ENCODE results near the gene IKBKE. TPM values are rescaled to one million over a fixed set of nuclear protein-coding genes. Genes with fewer than 3 reads are reported as not detected.

The IKBKE gene
- total RNA-seq, 2 experiments from 2014 or later: 64.8 to 72.7 TPM

GRCh38 chr1:206459703-206460102 lies 10.6 kb upstream of the IKBKE start:
- peaks cover 32% of the 10 kb centered on the region for H3K4me1 Mint-ChIP-seq
- H3K9me3 Mint-ChIP-seq (ENCODE audit: low read depth): no peaks in the 10 kb centered on the region
- H3K4me3 Mint-ChIP-seq: no peak overlapping the region
- H3K27ac Mint-ChIP-seq: no peak overlapping the region
- DNase-seq (no peak), ATAC-seq (no peak)
- H3K36me3 Mint-ChIP-seq: peaks cover 12% of the 10 kb centered on the region
- CTCF ChIA-PET: interaction anchor here (0.8 to 5.2 kb wide), 3 partner anchors 11 to 545 kb away, joined by 3 to 26 read pairs (median 9); partner anchors contain the start of gene IKBKE
- no peaks in the 10 kb centered on the region for H3K27me3 Mint-ChIP-seq

- no peak overlapping the region for H3K27ac Mint-ChIP-seq
- no peak for ATAC-seq
Observed at GRCh38 chr1:206460836-206461426, 9.3 kb upstream of the IKBKE start.

GRCh38 chr1:206461602-206462455 lies 8.4 kb upstream of the IKBKE start:
- CTCF ChIA-PET: interaction anchor here (0.5 to 5.2 kb wide), 21 partner anchors 10 to 203 kb away, joined by 3 to 58 read pairs (median 4); partner anchors contain the start of genes EIF2D and IKBKE
- H3K27me3 Mint-ChIP-seq: no peaks in the 10 kb centered on the region
- peaks cover 3% of the 10 kb centered on the region for H3K36me3 Mint-ChIP-seq
- no peaks in the 10 kb centered on the region for H3K9me3 Mint-ChIP-seq (ENCODE audit: low read depth)
- DNase-seq (peak; percentile 86), ATAC-seq (peak; percentile 77)
- H3K27ac Mint-ChIP-seq: no peak overlapping the region
- H3K4me3 Mint-ChIP-seq: no peak overlapping the region
- peaks cover 45% of the 10 kb centered on the region for H3K4me1 Mint-ChIP-seq

More at GRCh38 chr1:206460836-206461426, 9.3 kb upstream of the IKBKE start:
- no peaks in the 10 kb centered on the region for H3K9me3 Mint-ChIP-seq (ENCODE audit: low read depth)
- no peaks in the 10 kb centered on the region for H3K27me3 Mint-ChIP-seq
- peaks cover 43% of the 10 kb centered on the region for H3K4me1 Mint-ChIP-seq
- CTCF ChIA-PET: interaction anchor here (0.5 to 5.2 kb wide), 13 partner anchors 10 to 203 kb away, joined by 3 to 58 read pairs (median 7); partner anchors contain the start of genes EIF2D and IKBKE
- DNase-seq: no peak
- no peak overlapping the region for H3K4me3 Mint-ChIP-seq
- H3K36me3 Mint-ChIP-seq: peaks cover 7% of the 10 kb centered on the region

GRCh38 chr1:206463137-206463536 lies 7.1 kb upstream of the IKBKE start:
- H3K4me1 Mint-ChIP-seq: peaks cover 50% of the 10 kb centered on the region
- peak overlapping the region; percentile 20 for H3K27ac Mint-ChIP-seq
- CTCF ChIA-PET: interaction anchor here (1.2 to 2.8 kb wide), 6 partner anchors 9 to 89 kb away, joined by 3 to 58 read pairs (median 4); partner anchors contain the start of gene IKBKE
- H3K9me3 Mint-ChIP-seq (ENCODE audit: low read depth): no peaks in the 10 kb centered on the region
- ATAC-seq: no peak
- no peak overlapping the region for H3K4me3 Mint-ChIP-seq
- no peaks in the 10 kb centered on the region for H3K27me3 Mint-ChIP-seq
- no peak for DNase-seq
- peaks cover 3% of the 10 kb centered on the region for H3K36me3 Mint-ChIP-seq

GRCh38 chr1:206463911-206464310 lies 6.4 kb upstream of the IKBKE start:
- no peak overlapping the region for H3K4me3 Mint-ChIP-seq
- no peaks in the 10 kb centered on the region for H3K9me3 Mint-ChIP-seq (ENCODE audit: low read depth)
- CTCF ChIA-PET: interaction anchor here (1.2 to 3.0 kb wide), 5 partner anchors 16 to 88 kb away, joined by 3 to 16 read pairs (median 4); no protein-coding TSS in a partner anchor
- no peak for ATAC-seq
- H3K27ac Mint-ChIP-seq: no peak overlapping the region
- no peak for DNase-seq
- no peaks in the 10 kb centered on the region for H3K27me3 Mint-ChIP-seq
- peaks cover 57% of the 10 kb centered on the region for H3K4me1 Mint-ChIP-seq
- peaks cover 3% of the 10 kb centered on the region for H3K36me3 Mint-ChIP-seq

- Mint-ChIP-seq H3K27ac (peak overlapping the region; percentile 44), H3K9me3 (ENCODE audit: low read depth) (no peaks in the 10 kb centered on the region), H3K27me3 (no peaks in the 10 kb centered on the region), H3K36me3 (peaks cover 3% of the 10 kb centered on the region), H3K4me3 (no peak overlapping the region), H3K4me1 (peaks cover 63% of the 10 kb centered on the region)
- no peak for DNase-seq
- CTCF ChIA-PET: interaction anchor here (0.8 to 3.0 kb wide), 3 partner anchors 15 to 119 kb away, joined by 4 to 16 read pairs (median 5); no protein-coding TSS in a partner anchor
- no peak for ATAC-seq
Observed at GRCh38 chr1:206464456-206464964, 5.8 kb upstream of the IKBKE start.

GRCh38 chr1:206465951-206466350 lies 4.3 kb upstream of the IKBKE start:
- Mint-ChIP-seq H3K4me3 (peak overlapping the region; percentile 28), H3K36me3 (peaks cover 3% of the 10 kb centered on the region), H3K27ac (peak overlapping the region; percentile 84), H3K27me3 (no peaks in the 10 kb centered on the region), H3K4me1 (peaks cover 71% of the 10 kb centered on the region), H3K9me3 (ENCODE audit: low read depth) (no peaks in the 10 kb centered on the region)
- peak; percentile 4 for ATAC-seq
- CTCF ChIA-PET: interaction anchor here (0.7 to 3.0 kb wide), 6 partner anchors 14 to 246 kb away, joined by 3 to 16 read pairs (median 3); partner anchors contain the start of gene EIF2D
- no peak for DNase-seq

- no peaks in the 10 kb centered on the region for H3K9me3 Mint-ChIP-seq (ENCODE audit: low read depth)
- no peak for ATAC-seq
- H3K4me3 Mint-ChIP-seq: peak overlapping the region; percentile 4
- H3K4me1 Mint-ChIP-seq: peaks cover 79% of the 10 kb centered on the region
- no peaks in the 10 kb centered on the region for H3K27me3 Mint-ChIP-seq
- CTCF ChIA-PET: interaction anchor here (0.6 to 2.2 kb wide), 8 partner anchors 10 to 674 kb away, joined by 3 to 9 read pairs (median 3); partner anchors contain the start of gene EIF2D
- H3K36me3 Mint-ChIP-seq: peaks cover 3% of the 10 kb centered on the region
- DNase-seq: no peak
- peak overlapping the region; percentile 69 for H3K27ac Mint-ChIP-seq
Observed at GRCh38 chr1:206466840-206467649, 3.2 kb upstream of the IKBKE start.

- CTCF ChIA-PET: interaction anchor here (0.8 to 1.5 kb wide), 5 partner anchors 9 to 115 kb away, joined by 3 to 9 read pairs (median 3); no protein-coding TSS in a partner anchor
Observed at GRCh38 chr1:206467915-206468314, 2.4 kb upstream of the IKBKE start.

GRCh38 chr1:206468571-206468970 lies 1.7 kb upstream of the IKBKE start:
- CTCF ChIA-PET: interaction anchor here (2.8 kb wide), 1 partner anchor 115 kb away, joined by 13 read pairs; no protein-coding TSS in a partner anchor
- no peak for ATAC-seq
- H3K36me3 Mint-ChIP-seq: peaks cover 13% of the 10 kb centered on the region
- H3K27ac Mint-ChIP-seq: peak overlapping the region; percentile 69
- peaks cover 84% of the 10 kb centered on the region for H3K4me1 Mint-ChIP-seq
- no peak for DNase-seq
- H3K4me3 Mint-ChIP-seq: no peak overlapping the region
- no peaks in the 10 kb centered on the region for H3K9me3 Mint-ChIP-seq (ENCODE audit: low read depth)
- no peaks in the 10 kb centered on the region for H3K27me3 Mint-ChIP-seq

More at GRCh38 chr1:206467915-206468314, 2.4 kb upstream of the IKBKE start:
- Mint-ChIP-seq H3K9me3 (ENCODE audit: low read depth) (no peaks in the 10 kb centered on the region), H3K4me3 (no peak overlapping the region), H3K27ac (peak overlapping the region; percentile 69), H3K27me3 (no peaks in the 10 kb centered on the region), H3K36me3 (peaks cover 8% of the 10 kb centered on the region), H3K4me1 (peaks cover 84% of the 10 kb centered on the region)
- no peak for ATAC-seq
- no peak for DNase-seq

GRCh38 chr1:206469411-206469932 lies 804 bp upstream of the IKBKE start:
- peak overlapping the region; percentile 91 for H3K4me3 Mint-ChIP-seq
- H3K4me1 Mint-ChIP-seq: peaks cover 87% of the 10 kb centered on the region
- no peaks in the 10 kb centered on the region for H3K27me3 Mint-ChIP-seq
- H3K27ac Mint-ChIP-seq: peak overlapping the region; percentile 92
- CTCF ChIA-PET: interaction anchor here (1.0 to 5.2 kb wide), 15 partner anchors 8 to 195 kb away, joined by 3 to 60 read pairs (median 12); partner anchors contain the start of genes EIF2D and RASSF5
- H3K9me3 Mint-ChIP-seq (ENCODE audit: low read depth): no peaks in the 10 kb centered on the region
- peak; percentile 58 for DNase-seq
- no peak for ATAC-seq
- peaks cover 19% of the 10 kb centered on the region for H3K36me3 Mint-ChIP-seq
